Sigmoid colon (tissue), 4 donors: Measurements from ENCODE around the gene RNF181.

ENCODE experiments used
- CTCF ChIP-seq, 4 experiments: fragments of 450-650 bp in 3 of 4; fragments of 200-600 bp in 1 of 4; IDR thresholded peaks; one replicate each; pipeline ENCODE4 v1.5.1; 2016 to 2019; ENCODE audit warnings: antibody characterized with exemption in 4 of 4, mild to moderate bottlenecking in 3 of 4, moderate library complexity in 2 of 4
- EP300 ChIP-seq, 4 donors: sonication (generic); formaldehyde crosslinking; IDR thresholded peaks; one replicate each; pipeline ENCODE4 v1.6.1; 2017; ENCODE audit warnings: antibody characterized with exemption in 4 of 4
- POLR2A ChIP-seq, 2 donors: fragments of 450-650 bp; IDR thresholded peaks; one replicate each; pipeline ENCODE4 v1.6.1; 2016; ENCODE audit warnings: antibody characterized with exemption in 2 of 2, mild to moderate bottlenecking in 2 of 2, moderate library complexity in 2 of 2
- POLR2AphosphoS5 ChIP-seq, 4 donors: sonication (generic); formaldehyde crosslinking; IDR thresholded peaks; one replicate each; pipeline ENCODE4 v1.6.1; 2017; ENCODE audit warnings: antibody characterized with exemption in 4 of 4

- TF ChIP-seq POLR2A (IDR thresholded peaks at IDR 0.05) (no peak), CTCF (IDR thresholded peaks at IDR 0.05) (no peak), EP300 (IDR thresholded peaks at IDR 0.05) (no peak), POLR2AphosphoS5 (IDR thresholded peaks at IDR 0.05) (no peak)
Observed at GRCh38 chr2:85548608-85548900, 47.0 kb upstream of the RNF181 start.
